ENCODE measurements around the gene CHSY3.

GRCh38 chr5:130002183-130002582, 97.9 kb downstream of the CHSY3 start:
- TF ChIP-seq EZH2 (IDR thresholded peaks at IDR 0.05; ENCODE audit: insufficient read depth, low read length) (no peak), CTCF (IDR thresholded peaks at IDR 0.05; ENCODE audit: insufficient read depth, low read depth, low read length) (no peak)
